ENCODE measurements around the gene FIGLA.

DNA sequence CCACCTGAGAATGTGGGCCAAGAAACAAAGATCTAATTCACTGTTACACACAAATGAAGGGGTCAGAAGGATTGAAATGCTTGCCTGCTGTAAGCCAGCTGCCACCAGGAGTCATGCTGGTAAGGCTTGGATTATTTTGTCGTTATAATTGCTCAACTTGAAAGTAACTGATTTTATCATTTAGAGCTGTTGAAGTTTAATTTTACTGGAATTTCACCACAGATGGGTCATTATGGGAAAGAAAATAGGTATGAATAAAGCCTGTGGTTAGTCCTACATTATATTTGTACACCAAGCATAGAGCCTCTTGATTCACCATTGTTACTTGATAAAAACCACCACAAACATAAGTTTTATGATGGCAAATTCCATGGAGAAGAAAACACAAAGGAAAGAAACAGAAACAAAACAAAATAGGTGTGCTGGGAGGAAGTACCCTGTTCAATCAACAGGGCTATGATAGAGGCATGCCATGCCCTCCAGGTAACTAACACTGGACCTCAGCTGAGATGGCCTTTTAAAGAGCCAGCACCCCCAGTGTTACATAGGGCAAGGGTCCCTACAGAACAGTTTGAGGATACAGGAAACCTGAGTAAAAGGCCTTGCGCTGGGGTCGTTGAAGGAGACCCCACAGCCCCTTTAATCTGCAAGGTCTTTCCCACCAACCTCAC is 27.0 kb upstream of the FIGLA start:
- TF ChIP-seq POLR2A (IDR thresholded peaks at IDR 0.05; ENCODE audit: low read depth, low read length) = no peak
- TF ChIP-seq POU2F2 (IDR thresholded peaks at IDR 0.05; ENCODE audit: low read depth, low read length) = no peak
- TF ChIP-seq SPI1 (IDR thresholded peaks at IDR 0.05; ENCODE audit: low read depth, low read length) = no peak
- no peak for TF ChIP-seq POLR2AphosphoS5 (IDR thresholded peaks at IDR 0.05; ENCODE audit: low read depth, low read length)
- TF ChIP-seq TAF1 (IDR thresholded peaks at IDR 0.05; ENCODE audit: low read depth, low read length) = no peak
- TF ChIP-seq PAX5 (IDR thresholded peaks at IDR 0.05; ENCODE audit: insufficient read depth, low read length, severe bottlenecking) = no peak
